CD4-positive, alpha-beta memory T cell (primary cell): Measurements from ENCODE around the gene GTPBP1. TPM values are rescaled to one million over a fixed set of nuclear protein-coding genes. Genes with fewer than 3 reads are reported as not detected.

Experiments
- CTCF ChIA-PET: fragments of 350-600 bp; sonication (Branson Sonifier 250); formaldehyde crosslinking; loops from one replicate; lab custom pipeline; 2021; ENCODE audit warnings: inconsistent platforms; ENCODE audit not compliant: partially characterized antibody; lab: Charles Lee
- POLR2A ChIA-PET: fragments of 350-600 bp; sonication (Branson Sonifier 250); formaldehyde crosslinking; loops from one replicate; lab custom pipeline; 2021; ENCODE audit not compliant: partially characterized antibody; lab: Charles Lee
- DNase-seq, 5 donors: peaks; one replicate each; pipeline versions ENCODE4 v3.0.0 to v3.0.0-alpha.2; 2020 to 2022; ENCODE audit warnings: mixed read lengths in 1 of 5
- H3K27ac ChIP-seq: one replicate; pipeline ENCODE4 v1.7.0; 2013; ENCODE audit warnings: low read depth, low read length
- H3K27me3 ChIP-seq: 2 replicates; pipeline ENCODE4 v1.7.0; 2013; ENCODE audit warnings: mild to moderate bottlenecking, low read length, moderate library complexity; ENCODE audit not compliant: insufficient read depth
- H3K36me3 ChIP-seq: 2 replicates; pipeline ENCODE4 v1.7.0; 2013; ENCODE audit warnings: mild to moderate bottlenecking, low read length, moderate library complexity; ENCODE audit not compliant: insufficient read depth
- H3K4me1 ChIP-seq: 2 replicates; pipeline ENCODE4 v1.7.0; 2013; ENCODE audit warnings: mild to moderate bottlenecking, low read length, moderate library complexity; ENCODE audit not compliant: insufficient read depth
- H3K4me3 ChIP-seq, 2 donors: one replicate each; pipeline ENCODE4 v1.7.0; 2013; ENCODE audit warnings: low read length in 2 of 2, mild to moderate bottlenecking in 1 of 2
- H3K9me3 ChIP-seq, 2 donors: one replicate each; pipeline ENCODE4 v1.7.0; 2013; ENCODE audit warnings: low read length in 2 of 2, control low read depth in 1 of 2; ENCODE audit not compliant: control insufficient read depth in 1 of 2
- H3K27ac Mint-ChIP-seq, 7 donors: one replicate each; pipeline ENCODE4 v1.8.0; 2020 to 2021; ENCODE audit warnings: mixed read lengths in 7 of 7, mild to moderate bottlenecking in 6 of 7, inconsistent platforms in 3 of 7, moderate library complexity in 3 of 7
- H3K27me3 Mint-ChIP-seq, 2 donors: one replicate each; pipeline ENCODE4 v1.8.0; 2020 to 2021; ENCODE audit warnings: mixed read lengths in 2 of 2
- H3K36me3 Mint-ChIP-seq, 2 donors: one replicate each; pipeline ENCODE4 v1.8.0; 2020 to 2021; ENCODE audit warnings: mixed read lengths in 2 of 2, inconsistent platforms in 1 of 2, mild to moderate bottlenecking in 1 of 2
- H3K4me1 Mint-ChIP-seq, 4 donors: one replicate each; pipeline ENCODE4 v1.8.0; 2020 to 2021; ENCODE audit warnings: mixed read lengths in 4 of 4, mild to moderate bottlenecking in 1 of 4
- H3K4me3 Mint-ChIP-seq, 8 donors: one replicate each; pipeline ENCODE4 v1.8.0; 2020 to 2021; ENCODE audit warnings: mixed read lengths in 8 of 8, mild to moderate bottlenecking in 7 of 8, moderate library complexity in 6 of 8, inconsistent platforms in 3 of 8
- H3K9me3 Mint-ChIP-seq, 8 donors: one replicate each; pipeline ENCODE4 v1.8.0; 2020 to 2021; ENCODE audit warnings: mixed read lengths in 8 of 8, mild to moderate bottlenecking in 5 of 8, inconsistent platforms in 3 of 8, moderate library complexity in 1 of 8
- intact Hi-C: fragments of 100-400 bp; cut with micrococcal nuclease; formaldehyde crosslinking; loops from one replicate; pipeline ENCODE4 v1.15.1; 2023
- polyA plus RNA-seq, 2 donors: library from polyadenylated mRNA; unstranded; fragments of 300-500 nt; fragmentation: Illumina TruSeq; gene quantifications; one replicate each; pipeline ENCODE4 v1.2.3, GENCODE V29; 2021
- total RNA-seq, 2 experiments: library from RNA; stranded (reverse); gene quantifications; one replicate each; pipeline ENCODE4 v1.2.3, GENCODE V29; 2021

GTPBP1 gene
- total and polyA plus RNA-seq, 4 experiments from 2014 or later: 14.6 to 96.6 (median 62.5) TPM

DNA sequence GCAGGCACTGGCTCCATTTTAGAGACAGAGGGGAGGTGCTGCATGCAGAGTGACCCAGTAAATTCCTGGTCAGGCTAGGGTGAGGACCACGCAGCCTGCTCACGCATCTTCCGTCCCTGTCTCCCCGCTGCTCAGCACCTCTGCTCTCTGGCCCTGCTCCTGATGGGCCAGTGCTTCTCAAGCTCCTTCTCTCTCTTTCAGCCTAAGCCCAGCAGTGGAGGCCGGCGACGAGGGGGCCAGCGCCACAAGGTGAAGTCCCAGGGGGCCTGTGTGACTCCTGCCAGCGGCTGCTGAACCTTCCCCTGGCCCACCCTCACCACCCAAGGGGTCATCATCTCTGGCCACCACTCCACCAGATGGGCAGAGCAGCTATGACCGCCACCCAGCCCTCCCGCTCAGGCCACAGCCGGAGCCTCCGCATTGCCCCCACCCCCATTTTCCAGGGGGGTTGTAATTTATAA lies 24.7 kb downstream of the GTPBP1 start:
- DNase-seq: no peak
- POLR2A ChIA-PET: interaction anchor here (0.8 to 42.6 kb wide), 9 partner anchors 4 to 113 kb away, joined by 3 to 1746 read pairs (median 29); partner anchors contain the start of genes GTPBP1, JOSD1, NPTXR and SUN2

DNA sequence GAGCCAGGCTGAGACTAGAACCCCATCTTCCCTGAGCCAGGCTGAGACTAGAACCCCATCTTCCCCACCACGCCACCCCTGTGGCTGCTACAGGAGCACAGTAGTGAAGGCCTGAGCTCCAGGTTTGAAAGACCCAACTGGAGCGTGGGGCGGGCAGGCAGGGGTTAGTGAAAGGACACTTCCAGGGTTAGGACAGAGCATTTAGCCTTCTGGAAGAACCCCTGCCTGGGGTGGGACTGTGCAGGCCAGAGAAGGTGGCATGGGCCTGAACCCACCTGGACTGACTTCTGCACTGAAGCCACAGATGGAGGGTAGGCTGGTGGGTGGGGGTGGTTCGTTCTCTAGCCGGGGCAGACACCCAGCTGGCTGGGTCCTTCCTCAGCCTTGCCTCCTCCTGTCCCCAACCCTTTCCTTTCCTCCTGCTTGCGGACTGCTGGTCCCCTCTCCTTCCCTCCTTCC lies 26.0 kb downstream of the GTPBP1 start:
- Histone ChIP-seq H3K4me3 (no peak overlapping the region), H3K36me3 (peaks cover 77% of the 10 kb centered on the region), H3K4me1 (peaks cover 26% of the 10 kb centered on the region), H3K9me3 (no peaks in the 10 kb centered on the region), H3K27ac (no peak overlapping the region), H3K27me3 (no peaks in the 10 kb centered on the region)
- Mint-ChIP-seq H3K4me3 (no peak overlapping the region), H3K4me1 (peaks cover 13 to 44% (median 23%) of the 10 kb centered on the region in 4 donors), H3K27me3 (no peaks in the 10 kb centered on the region), H3K36me3 (peaks cover 33 to 89% of the 10 kb centered on the region in 2 donors), H3K27ac (peak overlapping the region in 4 of 7 donors; percentile 29 to 86 (median 62)), H3K9me3 (peaks cover 0 to 4% (median 0%) of the 10 kb centered on the region in 8 donors)
- POLR2A ChIA-PET: interaction anchor here (0.6 to 42.6 kb wide), 18 partner anchors 3 to 788 kb away, joined by 3 to 1746 read pairs (median 7); partner anchors contain the start of genes ATF4, CBX6, DNAL4 and GTPBP1
- intact Hi-C loops: loop anchor here (5.0 kb wide), 1 partner anchor 111 kb away; the partner anchor contains the start of gene NPTXR
- DNase-seq: no peak
- CTCF ChIA-PET: interaction anchor here (0.8 to 7.5 kb wide), 10 partner anchors 9 to 138 kb away, joined by 3 to 74 read pairs (median 20); partner anchors contain the start of gene NPTXR

More for the DNA sequence above, 24.7 kb downstream of the GTPBP1 start:
- Histone ChIP-seq H3K4me3 (no peak overlapping the region), H3K27ac (no peak overlapping the region), H3K27me3 (no peaks in the 10 kb centered on the region), H3K9me3 (no peaks in the 10 kb centered on the region), H3K4me1 (peaks cover 14% of the 10 kb centered on the region), H3K36me3 (peaks cover 77% of the 10 kb centered on the region)
- H3K27me3 Mint-ChIP-seq: no peaks in the 10 kb centered on the region
- intact Hi-C loops: loop anchor here (5.0 kb wide), 1 partner anchor 112 kb away; the partner anchor contains the start of gene NPTXR
- peaks cover 41 to 84% of the 10 kb centered on the region in 2 donors for H3K36me3 Mint-ChIP-seq
- H3K4me3 Mint-ChIP-seq: peak overlapping the region in 1 of 8 donors; percentile 17
- H3K27ac Mint-ChIP-seq: peak overlapping the region; percentile 16 to 91 (median 69)
- CTCF ChIA-PET: interaction anchor here (0.7 to 7.5 kb wide), 6 partner anchors 9 to 113 kb away, joined by 3 to 74 read pairs (median 26); partner anchors contain the start of gene NPTXR
- H3K9me3 Mint-ChIP-seq: peaks cover 0 to 4% (median 0%) of the 10 kb centered on the region in 8 donors
- peaks cover 12 to 34% (median 21%) of the 10 kb centered on the region in 4 donors for H3K4me1 Mint-ChIP-seq

DNA sequence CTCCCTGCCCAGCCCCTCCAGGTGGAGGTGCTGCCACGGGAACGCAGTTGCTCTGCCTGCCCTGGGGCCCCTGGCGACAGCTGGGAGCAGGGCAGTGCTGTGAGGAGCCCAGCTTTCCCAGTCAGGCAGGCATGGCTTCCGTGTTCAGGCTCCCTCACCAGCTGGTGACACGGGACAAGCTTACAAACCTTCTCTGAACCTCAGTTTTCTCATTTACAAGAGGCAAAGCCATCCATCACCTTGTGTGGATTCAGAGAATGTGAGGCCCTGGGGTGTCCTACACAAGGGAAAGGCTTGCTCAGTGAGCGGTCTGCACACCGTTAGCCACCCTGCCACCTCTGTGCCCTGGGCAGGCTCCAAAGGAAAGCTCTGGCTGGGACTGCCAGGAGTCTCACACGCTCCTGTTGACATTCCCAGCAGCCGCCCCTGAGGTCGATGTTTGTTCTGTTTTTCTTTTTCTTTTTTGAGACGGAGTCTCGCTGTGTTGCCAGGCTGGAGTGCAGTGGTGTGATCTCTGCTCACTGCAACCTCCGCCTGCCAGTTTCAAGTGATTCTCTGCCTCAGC lies 26.6 kb downstream of the GTPBP1 start:
- no peaks in the 10 kb centered on the region for H3K9me3 ChIP-seq
- no peaks in the 10 kb centered on the region for H3K27me3 ChIP-seq
- H3K27ac Mint-ChIP-seq: peak overlapping the region in 6 of 7 donors; percentile 37 to 86 (median 62)
- no peaks in the 10 kb centered on the region for H3K27me3 Mint-ChIP-seq
- peaks cover 35 to 89% of the 10 kb centered on the region in 2 donors for H3K36me3 Mint-ChIP-seq
- ChIA-PET POLR2A (interaction anchor here (0.7 to 42.6 kb wide), 16 partner anchors 2 to 788 kb away, joined by 3 to 1746 read pairs (median 16); partner anchors contain the start of genes ATF4, CBX6, DNAL4 and GTPBP1), CTCF (interaction anchor here (0.6 to 7.5 kb wide), 20 partner anchors 7 to 270 kb away, joined by 3 to 74 read pairs (median 7); partner anchors contain the start of genes GTPBP1 and NPTXR)
- intact Hi-C loops: loop anchor here (5.0 kb wide), 1 partner anchor 110 kb away; the partner anchor contains the start of gene NPTXR
- no peak overlapping the region for H3K27ac ChIP-seq
- no peak for DNase-seq
- H3K36me3 ChIP-seq: peaks cover 77% of the 10 kb centered on the region
- peaks cover 0 to 4% (median 0%) of the 10 kb centered on the region in 8 donors for H3K9me3 Mint-ChIP-seq
- H3K4me3 Mint-ChIP-seq: no peak overlapping the region
- peaks cover 29% of the 10 kb centered on the region for H3K4me1 ChIP-seq
- no peak overlapping the region for H3K4me3 ChIP-seq
- H3K4me1 Mint-ChIP-seq: peaks cover 17 to 50% (median 28%) of the 10 kb centered on the region in 4 donors

DNA sequence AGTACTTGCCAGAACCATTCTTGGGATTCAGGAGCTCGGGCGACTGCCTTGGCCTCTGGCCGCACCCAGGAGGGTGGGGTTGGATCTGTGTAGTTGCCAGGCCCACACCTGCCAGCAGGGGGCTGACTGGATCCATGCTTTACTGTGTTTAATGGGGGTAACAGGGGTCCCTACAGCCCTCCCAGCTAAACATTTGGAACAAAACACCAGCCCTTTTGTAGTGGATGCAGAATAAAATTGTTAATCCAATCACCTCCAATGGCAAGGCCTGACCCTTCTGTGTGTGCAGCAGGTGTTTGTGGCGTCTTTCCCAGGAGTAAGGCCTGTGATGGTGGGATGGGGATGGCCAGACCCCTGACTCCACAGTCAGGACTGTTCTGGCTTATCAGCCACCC lies 27.6 kb downstream of the GTPBP1 start:
- no peaks in the 10 kb centered on the region for H3K27me3 Mint-ChIP-seq
- H3K27ac Mint-ChIP-seq: peak overlapping the region; percentile 49 to 88 (median 84)
- peaks cover 39% of the 10 kb centered on the region for H3K4me1 ChIP-seq
- no peaks in the 10 kb centered on the region for H3K27me3 ChIP-seq
- H3K4me1 Mint-ChIP-seq: peaks cover 18 to 60% (median 33%) of the 10 kb centered on the region in 4 donors
- H3K27ac ChIP-seq: peak overlapping the region; percentile 30
- H3K36me3 ChIP-seq: peaks cover 77% of the 10 kb centered on the region
- intact Hi-C loops: loop anchor here (1.0 to 5.0 kb wide), 4 partner anchors 18 to 109 kb away; partner anchors contain the start of gene NPTXR
- no peak overlapping the region for H3K4me3 ChIP-seq
- peak in 3 of 5 donors; percentile 41 to 51 (median 41) for DNase-seq
- no peaks in the 10 kb centered on the region for H3K9me3 ChIP-seq
- POLR2A ChIA-PET: interaction anchor here (0.8 to 42.6 kb wide), 12 partner anchors 1 to 270 kb away, joined by 3 to 1746 read pairs (median 25); partner anchors contain the start of genes CBX6, DNAL4, GTPBP1 and JOSD1
- CTCF ChIA-PET: interaction anchor here (0.9 to 7.5 kb wide), 18 partner anchors 8 to 136 kb away, joined by 3 to 74 read pairs (median 10); partner anchors contain the start of genes GTPBP1 and NPTXR
- peak overlapping the region in 2 of 8 donors; percentile 4 to 12 for H3K4me3 Mint-ChIP-seq
- peaks cover 0 to 7% (median 0%) of the 10 kb centered on the region in 8 donors for H3K9me3 Mint-ChIP-seq
- peaks cover 41 to 88% of the 10 kb centered on the region in 2 donors for H3K36me3 Mint-ChIP-seq

DNA sequence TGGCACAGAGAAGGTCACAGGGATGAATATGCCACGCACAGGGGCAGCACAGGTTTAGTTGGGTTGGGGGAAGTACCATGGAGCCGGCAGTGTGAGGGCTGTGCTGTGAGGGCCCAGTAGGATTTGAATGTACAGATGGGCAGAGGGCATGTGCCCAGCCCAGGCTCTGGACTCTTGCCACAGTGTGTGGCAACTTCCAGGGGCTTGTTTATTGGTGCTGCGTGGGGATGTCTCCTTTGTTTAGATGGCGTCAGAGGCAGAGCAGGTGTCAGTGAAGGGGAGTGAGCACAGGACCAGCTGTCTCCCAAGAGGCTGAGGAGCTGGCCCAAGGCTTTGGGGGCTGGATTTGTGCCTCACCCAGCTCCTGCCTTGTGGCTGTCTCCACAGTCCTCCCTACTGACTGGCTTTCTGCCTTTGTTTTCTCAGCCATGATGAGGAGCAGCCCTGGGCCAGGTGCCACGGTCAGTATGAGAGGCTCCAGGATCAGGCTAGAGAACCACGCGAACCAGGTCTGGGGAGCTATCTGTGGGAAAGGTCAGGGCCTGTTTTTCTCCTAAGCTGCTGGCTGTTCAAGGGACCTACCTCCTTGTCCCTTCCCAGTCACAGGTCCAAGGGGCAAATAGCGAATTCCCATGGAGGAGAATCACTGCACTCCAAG lies 28.1 kb downstream of the GTPBP1 start:
- H3K9me3 ChIP-seq: no peaks in the 10 kb centered on the region
- peaks cover 77% of the 10 kb centered on the region for H3K36me3 ChIP-seq
- H3K4me1 ChIP-seq: peaks cover 45% of the 10 kb centered on the region
- H3K27me3 ChIP-seq: no peaks in the 10 kb centered on the region
- H3K27ac ChIP-seq: peak overlapping the region; percentile 30
- Mint-ChIP-seq H3K36me3 (peaks cover 35 to 86% of the 10 kb centered on the region in 2 donors), H3K9me3 (peaks cover 0 to 8% (median 0%) of the 10 kb centered on the region in 8 donors), H3K4me1 (peaks cover 18 to 65% (median 34%) of the 10 kb centered on the region in 4 donors), H3K27me3 (no peaks in the 10 kb centered on the region), H3K4me3 (peak overlapping the region in 2 of 8 donors; percentile 12 to 32), H3K27ac (peak overlapping the region; percentile 75 to 90 (median 86))
- intact Hi-C loops: loop anchor here (1.0 to 5.0 kb wide), 4 partner anchors 17 to 108 kb away; partner anchors contain the start of gene NPTXR
- DNase-seq: peak in 1 of 5 donors; percentile 12
- CTCF ChIA-PET: interaction anchor here (0.8 to 7.5 kb wide), 18 partner anchors 9 to 109 kb away, joined by 3 to 74 read pairs (median 10); partner anchors contain the start of genes GTPBP1 and NPTXR
- no peak overlapping the region for H3K4me3 ChIP-seq
- POLR2A ChIA-PET: interaction anchor here (0.8 to 42.6 kb wide), 11 partner anchors 1 to 269 kb away, joined by 4 to 1746 read pairs (median 27); partner anchors contain the start of genes CBX6, DNAL4, GTPBP1 and JOSD1
